ENCODE measurements around the gene MRTFA. TPM values are rescaled to one million over a fixed set of nuclear protein-coding genes. Genes with fewer than 3 reads are reported as not detected.

MRTFA gene
- total RNA-seq, 1 donor from 2014 or later: 11.3 TPM

DNA sequence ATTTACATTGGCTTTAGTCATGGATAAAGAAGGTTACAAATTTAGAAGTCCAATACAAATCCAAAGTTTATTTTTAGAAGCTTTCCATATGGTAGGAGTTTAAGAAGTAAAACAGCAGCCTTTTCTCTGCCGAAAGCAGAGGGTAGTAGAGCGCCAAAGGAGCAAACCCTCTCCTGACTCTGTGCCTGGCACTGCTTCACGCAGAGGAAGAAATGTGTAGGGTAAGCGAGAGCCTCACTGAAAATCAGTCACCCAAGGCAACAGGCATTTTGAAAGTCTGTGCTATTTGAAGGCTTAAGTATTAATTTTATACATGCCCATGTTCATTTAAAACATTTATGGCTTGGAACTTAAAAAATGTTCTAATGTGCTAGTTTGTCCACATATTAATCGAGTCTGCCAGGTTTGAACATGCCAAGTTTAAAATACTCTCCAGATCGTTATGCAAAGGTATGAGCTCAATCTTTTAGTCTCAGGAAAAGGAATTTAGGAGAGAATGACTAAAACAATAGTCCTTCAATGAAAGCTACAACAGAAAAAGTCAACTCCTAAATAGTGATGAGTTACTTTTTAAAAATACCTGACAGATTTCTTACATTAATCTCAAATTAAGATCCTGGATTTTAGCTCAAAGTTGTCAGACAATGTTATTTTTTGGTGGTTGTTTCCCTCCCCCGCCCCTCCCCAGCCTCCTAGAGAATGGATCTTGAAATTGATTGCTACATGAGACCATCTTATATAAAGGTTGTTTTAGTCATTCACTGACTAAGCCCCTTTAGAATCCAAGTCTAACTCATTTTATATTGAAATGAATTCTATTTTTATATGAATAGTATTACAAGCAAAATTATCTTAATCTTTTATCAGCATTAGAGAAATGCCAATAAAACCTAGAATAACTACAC is 38.7 kb downstream of the MRTFA start:
- Histone ChIP-seq H3F3A (ENCODE audit: low read depth) (no peaks in the 10 kb centered on the region), H3K4me1 (peaks cover 15% of the 10 kb centered on the region), H3K9ac (no peak overlapping the region), H3K27me3 (no peaks in the 10 kb centered on the region), H3K4me2 (no peak overlapping the region), H3K4me3 (no peak overlapping the region), H4K20me1 (ENCODE audit: low read depth) (peaks cover 98% of the 10 kb centered on the region), H3K27ac (no peak overlapping the region), H2AFZ (replicated peaks) (no peak overlapping the region), H3K79me2 (ENCODE audit: low read depth) (peaks cover 97% of the 10 kb centered on the region), H3K9me3 (ENCODE audit: low read depth) (no peaks in the 10 kb centered on the region), H3K36me3 (no peaks in the 10 kb centered on the region)
- DNase-seq (ENCODE audit: low spot score): no peak
- no peaks in the 10 kb centered on the region for H3K27me3 Mint-ChIP-seq (ENCODE audit: insufficient read depth, low read depth)
- no peaks in the 10 kb centered on the region for H3K9me3 Mint-ChIP-seq
- peaks cover 10% of the 10 kb centered on the region for H3K4me1 Mint-ChIP-seq
- TF ChIP-seq, protein P1, sequence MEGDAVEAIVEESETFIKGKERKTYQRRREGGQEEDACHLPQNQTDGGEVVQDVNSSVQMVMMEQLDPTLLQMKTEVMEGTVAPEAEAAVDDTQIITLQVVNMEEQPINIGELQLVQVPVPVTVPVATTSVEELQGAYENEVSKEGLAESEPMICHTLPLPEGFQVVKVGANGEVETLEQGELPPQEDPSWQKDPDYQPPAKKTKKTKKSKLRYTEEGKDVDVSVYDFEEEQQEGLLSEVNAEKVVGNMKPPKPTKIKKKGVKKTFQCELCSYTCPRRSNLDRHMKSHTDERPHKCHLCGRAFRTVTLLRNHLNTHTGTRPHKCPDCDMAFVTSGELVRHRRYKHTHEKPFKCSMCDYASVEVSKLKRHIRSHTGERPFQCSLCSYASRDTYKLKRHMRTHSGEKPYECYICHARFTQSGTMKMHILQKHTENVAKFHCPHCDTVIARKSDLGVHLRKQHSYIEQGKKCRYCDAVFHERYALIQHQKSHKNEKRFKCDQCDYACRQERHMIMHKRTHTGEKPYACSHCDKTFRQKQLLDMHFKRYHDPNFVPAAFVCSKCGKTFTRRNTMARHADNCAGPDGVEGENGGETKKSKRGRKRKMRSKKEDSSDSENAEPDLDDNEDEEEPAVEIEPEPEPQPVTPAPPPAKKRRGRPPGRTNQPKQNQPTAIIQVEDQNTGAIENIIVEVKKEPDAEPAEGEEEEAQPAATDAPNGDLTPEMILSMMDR (IDR thresholded peaks at IDR 0.05): no peak
- TF ChIP-seq EZH2 (IDR thresholded peaks at IDR 0.05) (no peak), EZH2phosphoT487 (IDR thresholded peaks at IDR 0.05) (no peak)
- peaks cover 2% of the 10 kb centered on the region for H3K36me3 Mint-ChIP-seq
- H3K27ac Mint-ChIP-seq: no peak overlapping the region
- H3K4me3 Mint-ChIP-seq: no peak overlapping the region

DNA sequence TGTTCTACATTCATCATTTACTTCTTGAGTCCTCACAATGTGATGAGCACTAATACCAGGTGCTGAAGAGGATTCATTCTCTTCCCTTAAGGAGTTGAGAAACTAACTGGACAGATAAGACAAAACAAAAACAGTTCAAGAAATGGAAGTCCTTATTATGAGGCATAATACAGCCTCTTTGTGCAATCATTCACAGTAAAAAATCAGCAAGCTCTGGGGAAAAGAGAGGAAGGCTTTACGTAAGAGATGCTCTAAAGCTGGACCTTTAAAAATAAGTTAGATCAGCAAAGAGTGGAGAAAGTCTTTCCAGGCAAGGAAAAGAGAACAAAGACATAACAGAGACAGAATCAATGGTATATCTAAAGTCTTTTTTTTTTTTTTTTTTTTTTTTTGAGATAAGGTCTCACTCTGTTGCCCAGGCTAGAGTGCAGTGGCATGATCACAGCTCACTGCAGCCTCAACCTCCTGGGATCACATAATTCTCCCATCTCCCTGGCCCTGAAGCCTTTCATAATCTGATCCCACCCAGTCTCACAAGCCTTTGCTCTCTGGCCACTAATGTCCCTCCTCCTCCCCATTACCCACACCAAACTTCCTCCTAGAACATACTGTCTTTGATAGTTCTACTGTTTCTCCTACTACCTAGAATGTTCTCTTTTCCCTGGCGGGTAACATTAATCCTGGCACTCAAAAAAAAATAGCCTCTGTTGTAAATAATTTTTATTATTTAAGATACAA is 40.9 kb downstream of the MRTFA start:
- no peak overlapping the region for H3K4me3 ChIP-seq
- DNase-seq (ENCODE audit: low spot score): no peak
- no peaks in the 10 kb centered on the region for H3K27me3 Mint-ChIP-seq (ENCODE audit: insufficient read depth, low read depth)
- no peaks in the 10 kb centered on the region for H3F3A ChIP-seq (ENCODE audit: low read depth)
- H3K36me3 Mint-ChIP-seq: peaks cover 2% of the 10 kb centered on the region
- H3K4me2 ChIP-seq: no peak overlapping the region
- H3K4me1 Mint-ChIP-seq: peaks cover 7% of the 10 kb centered on the region
- H3K9me3 ChIP-seq (ENCODE audit: low read depth): no peaks in the 10 kb centered on the region
- no peak for TF ChIP-seq EZH2 (IDR thresholded peaks at IDR 0.05)
- no peak for TF ChIP-seq EZH2phosphoT487 (IDR thresholded peaks at IDR 0.05)
- TF ChIP-seq, protein P1 (IDR thresholded peaks at IDR 0.05): no peak
- no peak overlapping the region for H3K27ac ChIP-seq
- H3K9me3 Mint-ChIP-seq: no peaks in the 10 kb centered on the region
- H3K79me2 ChIP-seq (ENCODE audit: low read depth): peaks cover 93% of the 10 kb centered on the region
- H3K4me1 ChIP-seq: peaks cover 15% of the 10 kb centered on the region
- no peak overlapping the region for H3K4me3 Mint-ChIP-seq
- no peak overlapping the region for H3K9ac ChIP-seq
- H3K27ac Mint-ChIP-seq: no peak overlapping the region
- peaks cover 86% of the 10 kb centered on the region for H4K20me1 ChIP-seq (ENCODE audit: low read depth)
- H3K27me3 ChIP-seq: no peaks in the 10 kb centered on the region
- no peaks in the 10 kb centered on the region for H3K36me3 ChIP-seq
- H2AFZ ChIP-seq (replicated peaks): no peak overlapping the region

DNA sequence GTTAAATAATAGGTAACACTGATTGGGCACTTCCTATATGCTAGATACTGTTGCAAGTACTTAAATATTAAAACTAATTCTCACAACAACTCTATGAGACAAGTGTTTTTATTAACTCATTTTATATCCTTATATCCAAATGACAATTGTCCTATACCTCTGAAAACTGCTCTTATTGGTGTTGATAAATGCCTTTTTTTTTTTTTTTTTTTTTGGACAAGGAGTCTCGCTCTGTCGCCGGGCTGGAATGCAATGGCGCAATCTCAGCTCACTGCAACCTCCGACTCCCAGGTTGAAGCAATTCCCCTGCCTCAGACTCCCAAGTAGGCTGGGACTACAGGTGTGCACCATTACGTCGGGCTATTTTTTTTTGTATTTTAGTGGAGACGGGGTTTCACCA is 41.6 kb downstream of the MRTFA start:
- Histone ChIP-seq H3K9ac (no peak overlapping the region), H3K4me1 (peaks cover 15% of the 10 kb centered on the region), H4K20me1 (ENCODE audit: low read depth) (peaks cover 79% of the 10 kb centered on the region), H3F3A (ENCODE audit: low read depth) (no peaks in the 10 kb centered on the region), H3K9me3 (ENCODE audit: low read depth) (no peaks in the 10 kb centered on the region), H3K27me3 (no peaks in the 10 kb centered on the region), H3K4me3 (no peak overlapping the region), H2AFZ (replicated peaks) (no peak overlapping the region), H3K79me2 (ENCODE audit: low read depth) (peaks cover 89% of the 10 kb centered on the region), H3K4me2 (no peak overlapping the region), H3K36me3 (no peaks in the 10 kb centered on the region), H3K27ac (no peak overlapping the region)
- H3K9me3 Mint-ChIP-seq: no peaks in the 10 kb centered on the region
- DNase-seq (ENCODE audit: low spot score): no peak
- H3K27me3 Mint-ChIP-seq (ENCODE audit: insufficient read depth, low read depth): no peaks in the 10 kb centered on the region
- no peak for TF ChIP-seq EZH2 (IDR thresholded peaks at IDR 0.05)
- H3K4me1 Mint-ChIP-seq: peaks cover 7% of the 10 kb centered on the region
- H3K27ac Mint-ChIP-seq: no peak overlapping the region
- peaks cover 4% of the 10 kb centered on the region for H3K36me3 Mint-ChIP-seq
- H3K4me3 Mint-ChIP-seq: no peak overlapping the region
